Lung (tissue), 12 donors: ENCODE results near the gene WNK2. TPM values are rescaled to one million over a fixed set of nuclear protein-coding genes. Genes with fewer than 3 reads are reported as not detected.

Source experiments
- ATAC-seq: fragments of 200-7000 bp; cut with Tn5 transposase; one replicate; pipeline ENCODE4 v1.9.1; 2020; ENCODE audit warnings: moderate number of reproducible peaks; ENCODE audit not compliant: insufficient read depth, low FRiP score
- DNase-seq, 3 donors: peaks; one replicate each; pipeline ENCODE4 v3.0.0-alpha.2; 2013 to 2017
- H3K27ac ChIP-seq, 2 donors: one replicate each; pipeline ENCODE4 v1.5.1; 2013; ENCODE audit warnings: mild to moderate bottlenecking in 2 of 2, moderate library complexity in 2 of 2, control low read depth in 1 of 2, inconsistent platforms in 1 of 2, low read depth in 1 of 2, low read length in 1 of 2
- H3K27me3 ChIP-seq, 3 donors: one replicate each; pipeline ENCODE4 v1.5.1; 2013; ENCODE audit warnings: low read length in 2 of 3; ENCODE audit not compliant: control insufficient read depth in 3 of 3, insufficient read depth in 3 of 3
- H3K36me3 ChIP-seq, 4 donors: one replicate each; pipeline ENCODE4 v1.5.1; 2013; ENCODE audit warnings: low read length in 4 of 4, mild to moderate bottlenecking in 1 of 4, moderate library complexity in 1 of 4; ENCODE audit not compliant: control insufficient read depth in 4 of 4, insufficient read depth in 4 of 4
- H3K4me1 ChIP-seq, 5 donors: one replicate each; pipeline ENCODE4 v1.5.1; 2013; ENCODE audit warnings: low read length in 5 of 5, mild to moderate bottlenecking in 2 of 5, moderate library complexity in 1 of 5; ENCODE audit not compliant: control insufficient read depth in 5 of 5, insufficient read depth in 5 of 5
- H3K4me3 ChIP-seq: one replicate; pipeline ENCODE4 v1.5.1; 2013; ENCODE audit warnings: mild to moderate bottlenecking, control low read depth, moderate library complexity
- H3K9ac ChIP-seq, 2 donors: one replicate each; pipeline ENCODE4 v1.5.1; 2013; ENCODE audit warnings: low read length in 2 of 2, control low read depth in 1 of 2; ENCODE audit not compliant: insufficient read depth in 1 of 2
- H3K9me3 ChIP-seq, 4 donors: one replicate each; pipeline ENCODE4 v1.5.1; 2013; ENCODE audit warnings: low read length in 3 of 4, mild to moderate bottlenecking in 1 of 4, moderate library complexity in 1 of 4; ENCODE audit not compliant: control insufficient read depth in 4 of 4, insufficient read depth in 3 of 4
- WGBS, 2 donors: extraction: QIAGEN DNeasy Blood & Tissue Kit; methylation state at CpG; one replicate each; pipeline ENCODE4 v1.1.7; 2013; 5-methylcytosine and 5-hydroxymethylcytosine counted together
- polyA plus RNA-seq, 2 donors: library from polyadenylated mRNA; stranded (reverse); fragments of 200-250 nt; gene quantifications; one replicate each; pipeline ENCODE4 v1.2.1, GENCODE V29; 2013
- total RNA-seq, 2 donors: library from RNA; depleted of rRNA in 1 of 2; stranded (reverse); fragments of >200 nt in 1 of 2; gene quantifications; one replicate each; pipeline ENCODE4 v1.2.1, GENCODE V29; 2014 to 2021
- TF ChIP-seq, protein P1 (sequence below): IDR thresholded peaks from 2 replicates; pipeline ENCODE4 v1.5.1; 2012; ENCODE audit warnings: mild to moderate bottlenecking; ENCODE audit errors: control extremely low read depth, extremely low read depth
- donor health status: control.
- donor health status: control.
- donor health status: Bipolar disorder and iron deficiency.
- donor health status: healthy.
- donor health status: DM: yes; HTN: yes; CAD: no.

WNK2 gene
- total and polyA plus RNA-seq, 4 donors: 1.00 to 8.5 (median 2.9) TPM

DNA sequence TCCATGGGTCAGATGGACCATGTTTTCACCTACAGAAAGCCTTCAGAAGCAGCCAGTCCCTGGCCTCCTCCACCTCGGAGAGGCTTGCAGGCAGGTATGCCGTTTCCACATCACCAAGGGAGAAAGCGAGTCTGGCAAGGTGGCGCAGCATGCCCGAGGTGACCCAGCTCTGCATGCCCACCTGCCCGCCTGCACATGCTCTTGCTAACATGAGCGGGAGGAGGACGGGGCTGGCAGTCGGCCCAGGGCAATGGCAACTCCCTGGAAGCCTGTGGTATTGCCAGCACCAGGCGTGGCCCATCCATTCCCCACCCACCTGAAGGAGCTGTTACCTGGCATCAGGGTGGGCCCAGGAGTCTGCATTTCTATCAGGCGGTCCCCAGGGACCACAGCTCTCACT is 46.6 kb upstream of the WNK2 start:
- Histone ChIP-seq H3K27me3 (no peaks in the 10 kb centered on the region), H3K9me3 (peaks cover 0 to 3% (median 0%) of the 10 kb centered on the region in 4 donors), H3K9ac (no peak overlapping the region), H3K4me1 (peaks cover 3 to 22% (median 11%) of the 10 kb centered on the region in 5 donors), H3K4me3 (no peak overlapping the region), H3K27ac (no peak overlapping the region), H3K36me3 (no peaks in the 10 kb centered on the region)
- ATAC-seq (no peak), DNase-seq (no peak)
- TF ChIP-seq, protein P1, sequence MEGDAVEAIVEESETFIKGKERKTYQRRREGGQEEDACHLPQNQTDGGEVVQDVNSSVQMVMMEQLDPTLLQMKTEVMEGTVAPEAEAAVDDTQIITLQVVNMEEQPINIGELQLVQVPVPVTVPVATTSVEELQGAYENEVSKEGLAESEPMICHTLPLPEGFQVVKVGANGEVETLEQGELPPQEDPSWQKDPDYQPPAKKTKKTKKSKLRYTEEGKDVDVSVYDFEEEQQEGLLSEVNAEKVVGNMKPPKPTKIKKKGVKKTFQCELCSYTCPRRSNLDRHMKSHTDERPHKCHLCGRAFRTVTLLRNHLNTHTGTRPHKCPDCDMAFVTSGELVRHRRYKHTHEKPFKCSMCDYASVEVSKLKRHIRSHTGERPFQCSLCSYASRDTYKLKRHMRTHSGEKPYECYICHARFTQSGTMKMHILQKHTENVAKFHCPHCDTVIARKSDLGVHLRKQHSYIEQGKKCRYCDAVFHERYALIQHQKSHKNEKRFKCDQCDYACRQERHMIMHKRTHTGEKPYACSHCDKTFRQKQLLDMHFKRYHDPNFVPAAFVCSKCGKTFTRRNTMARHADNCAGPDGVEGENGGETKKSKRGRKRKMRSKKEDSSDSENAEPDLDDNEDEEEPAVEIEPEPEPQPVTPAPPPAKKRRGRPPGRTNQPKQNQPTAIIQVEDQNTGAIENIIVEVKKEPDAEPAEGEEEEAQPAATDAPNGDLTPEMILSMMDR: no peak
- WGBS, 2 donors: 89 to 97% methylated on average over 11 of the region's 11 CpGs

DNA sequence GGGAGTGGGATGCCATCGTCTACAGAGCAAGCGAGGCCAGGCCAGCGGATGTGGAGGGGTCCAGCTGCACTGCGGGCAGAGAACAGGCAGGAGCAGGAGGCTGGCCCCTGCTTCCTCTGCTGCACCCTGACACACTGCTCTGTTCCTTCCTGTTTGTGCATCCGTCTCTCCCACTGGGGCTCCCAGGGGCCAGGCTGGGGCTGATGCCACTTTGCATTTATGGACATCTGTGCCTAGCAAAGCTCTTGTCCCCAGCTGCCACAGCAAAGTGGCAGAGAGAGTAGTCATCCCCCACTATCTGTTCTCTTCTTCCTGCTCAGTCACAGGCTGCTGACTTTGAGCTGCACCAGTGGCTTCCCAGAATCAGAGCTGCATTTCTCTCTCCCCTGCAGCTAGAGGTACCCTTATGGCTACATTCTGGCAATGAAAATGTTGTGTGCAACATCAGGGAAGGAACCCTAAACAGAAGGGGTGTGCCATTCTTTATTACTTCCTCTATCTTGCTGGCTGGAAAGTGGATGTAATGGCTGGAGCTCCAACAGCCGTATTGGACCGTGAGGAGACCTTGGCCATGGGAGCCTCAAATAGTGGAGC is 45.7 kb upstream of the WNK2 start:
- peaks cover 0 to 3% (median 0%) of the 10 kb centered on the region in 4 donors for H3K9me3 ChIP-seq
- no peak overlapping the region for H3K9ac ChIP-seq
- H3K27ac ChIP-seq: no peak overlapping the region
- TF ChIP-seq, protein P1: no peak
- H3K4me3 ChIP-seq: no peak overlapping the region
- ATAC-seq: no peak
- peaks cover 0 to 13% (median 2%) of the 10 kb centered on the region in 5 donors for H3K4me1 ChIP-seq
- DNase-seq: no peak
- H3K27me3 ChIP-seq: no peaks in the 10 kb centered on the region
- no peaks in the 10 kb centered on the region for H3K36me3 ChIP-seq
- WGBS, 2 donors: 64 to 69% methylated on average over 7 of the region's 7 CpGs

DNA sequence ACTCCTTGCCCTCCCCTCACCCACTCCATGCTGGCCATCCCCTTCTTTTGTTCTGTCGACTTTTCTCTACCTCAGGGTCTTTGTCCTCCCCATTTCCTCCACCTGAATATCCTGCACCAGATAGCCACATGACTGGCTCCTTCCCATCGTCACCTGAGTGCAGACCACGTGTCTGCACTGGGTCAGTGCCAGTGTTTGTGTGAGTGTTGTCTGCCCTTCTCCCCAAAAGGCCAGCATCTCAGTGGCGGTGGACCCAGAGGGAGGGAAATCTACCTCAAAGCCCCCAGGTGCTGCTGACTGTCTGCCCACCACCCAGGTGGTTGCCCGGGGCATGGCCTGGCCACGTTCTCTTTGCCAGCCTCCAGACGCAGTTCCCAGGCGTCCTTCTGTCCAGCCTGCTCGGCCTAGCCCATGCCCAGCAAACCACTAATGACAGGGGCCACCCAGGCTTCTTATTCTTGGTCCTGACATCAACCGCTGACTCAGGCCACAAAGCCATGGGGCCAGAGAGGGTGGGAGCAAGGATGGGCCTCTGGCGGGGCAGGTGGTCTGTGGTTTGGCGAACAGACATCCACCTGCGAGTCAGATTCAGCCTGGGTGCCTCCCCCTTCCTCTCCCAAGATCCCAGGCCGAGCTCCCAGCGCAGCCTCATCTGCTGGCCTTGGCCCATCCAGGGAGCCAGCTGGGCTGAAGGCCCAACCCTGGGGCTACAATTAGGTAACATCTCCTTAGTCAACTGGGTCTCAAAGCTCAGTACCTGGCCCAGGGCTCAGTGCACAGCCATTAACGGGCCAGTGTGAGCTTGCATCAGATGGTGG is 44.4 kb upstream of the WNK2 start:
- Histone ChIP-seq H3K36me3 (no peaks in the 10 kb centered on the region), H3K9me3 (peaks cover 0 to 3% (median 0%) of the 10 kb centered on the region in 4 donors), H3K27me3 (no peaks in the 10 kb centered on the region), H3K4me1 (peaks cover 0 to 14% (median 7%) of the 10 kb centered on the region in 5 donors), H3K9ac (no peak overlapping the region), H3K27ac (no peak overlapping the region), H3K4me3 (no peak overlapping the region)
- DNase-seq (no peak), ATAC-seq (no peak)
- TF ChIP-seq, protein P1: no peak
- WGBS, 2 donors: 89 to 90% methylated on average over 16 of the region's 16 CpGs
